HEK293 (cell line): ENCODE results near the gene CYP4F22.
"Not testable (repeated sequence)": the region's sequence is repeated elsewhere in the genome, so short reads cannot be mapped to it uniquely, and the experiment has no call there.

Experiments used
- CTCF ChIP-seq: fragments of 450-650 bp; formaldehyde crosslinking; IDR thresholded peaks from 2 replicates; pipeline ENCODE4 v1.5.1; 2016; ENCODE audit warnings: missing biosample characterization, missing genetic modification characterization
- KLF10 ChIP-seq: fragments of 450-650 bp; IDR thresholded peaks from 2 replicates; pipeline ENCODE4 v1.5.1; 2018; ENCODE audit warnings: missing biosample characterization, mild to moderate bottlenecking, missing genetic modification characterization
- REST ChIP-seq: fragments of 450-650 bp; formaldehyde crosslinking; IDR thresholded peaks from 2 replicates; pipeline ENCODE4 v1.5.1; 2016; ENCODE audit warnings: missing biosample characterization, missing genetic modification characterization
- SETDB1 ChIP-seq: IDR thresholded peaks from one replicate; pipeline ENCODE4 v1.6.1; 2017; ENCODE audit warnings: mild to moderate bottlenecking, low read length, moderate library complexity, mixed read lengths; ENCODE audit not compliant: insufficient read length
- YY1 ChIP-seq: fragments of 450-650 bp; formaldehyde crosslinking; IDR thresholded peaks from 2 replicates; pipeline ENCODE4 v1.5.1; 2018; ENCODE audit warnings: missing biosample characterization, missing genetic modification characterization
- ZBTB21 ChIP-seq: fragments of 450-650 bp; formaldehyde crosslinking; IDR thresholded peaks from 2 replicates; pipeline ENCODE4 v1.5.1; 2017; ENCODE audit warnings: missing biosample characterization, missing genetic modification characterization
- ZNF10 ChIP-seq: fragments of 450-650 bp; formaldehyde crosslinking; IDR thresholded peaks from 2 replicates; pipeline ENCODE4 v1.5.1; 2017; ENCODE audit warnings: missing biosample characterization, missing genetic modification characterization
- ZNF114 ChIP-seq: fragments of 450-650 bp; formaldehyde crosslinking; IDR thresholded peaks from 2 replicates; pipeline ENCODE4 v1.5.0; 2017; ENCODE audit warnings: missing biosample characterization, missing genetic modification characterization
- ZNF202 ChIP-seq: fragments of 450-650 bp; formaldehyde crosslinking; IDR thresholded peaks from 2 replicates; pipeline ENCODE4 v1.5.1; 2016; ENCODE audit warnings: missing biosample characterization, missing genetic modification characterization, borderline replicate concordance
- ZNF24 ChIP-seq: fragments of 450-650 bp; formaldehyde crosslinking; IDR thresholded peaks from 2 replicates; pipeline ENCODE4 v1.5.1; 2016; ENCODE audit warnings: missing biosample characterization, missing genetic modification characterization
- ZNF433 ChIP-seq: fragments of 450-650 bp; formaldehyde crosslinking; IDR thresholded peaks from 2 replicates; pipeline ENCODE4 v1.5.1; 2016; ENCODE audit warnings: missing biosample characterization, missing genetic modification characterization, low read depth
- ZNF549 ChIP-seq: fragments of 450-650 bp; IDR thresholded peaks from 2 replicates; pipeline ENCODE4 v1.5.1; 2018; ENCODE audit warnings: missing biosample characterization, missing genetic modification characterization, mild to moderate bottlenecking, inconsistent platforms, moderate library complexity
- ZNF639 ChIP-seq: fragments of 450-650 bp; formaldehyde crosslinking; IDR thresholded peaks from 2 replicates; pipeline ENCODE4 v1.5.1; 2016; ENCODE audit warnings: missing biosample characterization, missing genetic modification characterization
- ZNF707 ChIP-seq: fragments of 450-650 bp; formaldehyde crosslinking; IDR thresholded peaks from 2 replicates; pipeline ENCODE4 v1.5.1; 2016; ENCODE audit warnings: missing biosample characterization, missing genetic modification characterization

- TF ChIP-seq CTCF; ZNF24 (tag by site-specific recombination); ZBTB21 (tag by site-specific recombination); REST; ZNF114 (tag by site-specific recombination); ZNF10; KLF10; ZNF639 (tag by site-specific recombination); YY1 (tag by site-specific recombination); ZNF707 (tag by site-specific recombination); ZNF549 (tag by site-specific recombination); ZNF433 (tag by site-specific recombination); SETDB1; ZNF202 (tag by site-specific recombination): not testable (repeated sequence)
Measured at GRCh38 chr19:15593766-15594165, 85.4 kb downstream of the CYP4F22 start.
